A673 (cell line): ENCODE data around the gene MEGF8. TPM values are rescaled to one million over a fixed set of nuclear protein-coding genes. Genes with fewer than 3 reads are reported as not detected.

ENCODE experiments used
- BruUV-seq: library from RNA; stranded (reverse); fragments of 400-500 nt; replicated peaks from 2 replicates; lab custom pipeline; 2021; lab: Mats Ljungman, UMichigan
- CTCF ChIA-PET: fragments of 300-600 bp; sonication (Branson Sonifier 250); formaldehyde crosslinking; loops from one replicate; lab custom pipeline; 2022; ENCODE audit warnings: antibody characterized with exemption; lab: Charles Lee
- POLR2A ChIA-PET: fragments of 300-600 bp; sonication (Branson Sonifier 250); formaldehyde crosslinking; loops from one replicate; lab custom pipeline; 2022; ENCODE audit warnings: antibody characterized with exemption; ENCODE audit not compliant: low non-redundant PET; lab: Charles Lee
- DNase-seq: peaks from one replicate; pipeline ENCODE4 v3.0.0-alpha.2; 2015; ENCODE audit warnings: low spot score
- H3K27ac ChIP-seq: fragments of 200-600 bp; sonication (generic); 2 replicates; pipeline ENCODE4 v1.5.1; 2016; ENCODE audit warnings: mixed run types, low read depth, mild to moderate bottlenecking, mixed read lengths, antibody characterized with exemption, low read length; ENCODE audit not compliant: poor library complexity, severe bottlenecking
- H3K27me3 ChIP-seq: fragments of 200-600 bp; sonication (generic); replicated peaks from 2 replicates; pipeline ENCODE4 v1.6.1; 2017; ENCODE audit warnings: mixed run types, low read depth, mild to moderate bottlenecking, mixed read lengths, antibody characterized with exemption, low read length; ENCODE audit not compliant: insufficient read depth, poor library complexity
- H3K36me3 ChIP-seq: fragments of 200-600 bp; sonication (generic); 2 replicates; pipeline ENCODE4 v1.6.1; 2016; ENCODE audit warnings: mixed run types, mild to moderate bottlenecking, mixed read lengths, antibody characterized with exemption, low read length; ENCODE audit not compliant: insufficient read depth, poor library complexity, severe bottlenecking
- H3K4me1 ChIP-seq: fragments of 200-600 bp; sonication (generic); 2 replicates; pipeline ENCODE4 v1.6.1; 2017; ENCODE audit warnings: mixed run types, mild to moderate bottlenecking, mixed read lengths, antibody characterized with exemption, low read length; ENCODE audit not compliant: insufficient read depth, poor library complexity, severe bottlenecking
- H3K4me3 ChIP-seq: fragments of 200-600 bp; sonication (generic); 2 replicates; pipeline ENCODE4 v1.5.1; 2016; ENCODE audit warnings: low read depth, mixed run types, mild to moderate bottlenecking, mixed read lengths, low read length; ENCODE audit not compliant: poor library complexity, severe bottlenecking
- H3K9me3 ChIP-seq: fragments of 200-600 bp; sonication (generic); 2 replicates; pipeline ENCODE4 v1.6.1; 2016; ENCODE audit warnings: mixed run types, low read depth, mild to moderate bottlenecking, mixed read lengths, antibody characterized with exemption, low read length; ENCODE audit not compliant: poor library complexity, severe bottlenecking
- CTCF ChIP-seq: fragments of 300-800, 200-600 bp; sonication (generic); conservative IDR thresholded peaks from 2 replicates; pipeline ENCODE4 v1.5.1; 2017; ENCODE audit warnings: low read depth, mild to moderate bottlenecking, antibody characterized with exemption, low read length, moderate library complexity, mixed read lengths
- EZH2 ChIP-seq: fragments of 200-600 bp; sonication (generic); IDR thresholded peaks from 2 replicates; pipeline ENCODE4 v1.6.1; 2017; ENCODE audit warnings: borderline replicate concordance, low read depth, mild to moderate bottlenecking, mixed read lengths, antibody characterized with exemption, low read length; ENCODE audit not compliant: poor library complexity, severe bottlenecking
- intact Hi-C: fragments of 100-400 bp; cut with micrococcal nuclease; formaldehyde crosslinking; loops from one replicate; pipeline ENCODE4 v1.10.0; 2022; ENCODE audit not compliant: unreplicated experiment
- total RNA-seq: library from RNA; stranded (reverse); gene quantifications from 2 replicates; pipeline ENCODE4 v1.2.3, GENCODE V29; 2021

Gene MEGF8
- total RNA-seq, 1 experiment from 2014 or later, result 28.5 TPM

GRCh38 chr19:42401365-42402303 is 76.2 kb downstream of the MEGF8 start:
- Histone ChIP-seq H3K4me3 (peak overlapping the region; percentile 55), H3K27ac (no peak overlapping the region), H3K27me3 (no peaks in the 10 kb centered on the region), H3K4me1 (peaks cover 6% of the 10 kb centered on the region), H3K36me3 (no peaks in the 10 kb centered on the region), H3K9me3 (no peaks in the 10 kb centered on the region)
- no peak for TF ChIP-seq EZH2
- TF ChIP-seq CTCF, result peak; percentile 90
- intact Hi-C loops, result loop anchor here (5.0 kb wide), 1 partner anchor 294 kb away; no protein-coding TSS in a partner anchor
- DNase-seq, result peak; percentile 86
- CTCF ChIA-PET, result interaction anchor here (0.6 to 1.5 kb wide), 2 partner anchors 22 to 269 kb away, joined by 3 read pairs; no protein-coding TSS in a partner anchor
- no TSS peak for BruUV-seq
- POLR2A ChIA-PET, result interaction anchor here (0.6 kb wide), 1 partner anchor 154 kb away, joined by 3 read pairs; no protein-coding TSS in a partner anchor

DNA sequence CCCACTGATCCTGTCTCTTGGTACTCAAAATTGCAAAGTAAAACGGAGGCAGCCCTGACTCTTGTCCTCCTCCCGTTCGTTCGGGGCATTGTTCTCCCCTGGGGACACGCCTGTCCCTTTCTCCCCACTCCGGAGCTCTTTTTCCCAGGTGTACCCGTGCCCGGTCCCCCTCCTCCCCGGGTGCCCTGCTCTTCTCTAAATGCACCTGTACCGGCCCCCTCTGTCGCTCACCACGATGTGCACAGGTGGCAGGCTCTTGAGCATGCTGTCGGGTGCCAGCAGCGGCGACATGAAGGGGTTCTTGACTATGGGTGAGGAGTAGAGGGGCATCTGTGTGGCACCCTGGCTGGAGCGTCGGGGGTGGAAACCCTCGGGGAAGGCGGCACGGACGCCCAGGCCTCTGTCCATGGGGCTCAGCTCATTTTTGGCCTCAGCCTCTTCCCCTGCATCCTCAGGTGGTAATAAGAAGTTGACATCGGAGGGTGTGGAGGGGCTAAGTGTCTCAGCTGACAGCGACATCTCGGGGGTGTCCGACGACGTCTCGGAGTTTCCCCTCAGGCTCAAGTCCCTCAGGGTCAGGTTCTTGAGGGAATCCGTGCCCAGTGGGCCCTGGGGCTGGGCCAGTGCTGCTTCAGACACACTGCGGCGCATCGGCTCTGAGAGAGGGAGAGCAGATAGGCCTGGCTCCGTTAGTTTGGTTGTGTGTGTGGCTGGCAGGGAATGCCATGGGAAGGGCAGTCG is 77.1 kb downstream of the MEGF8 start:
- TF ChIP-seq CTCF (no peak), EZH2 (no peak)
- DNase-seq, result no peak
- CTCF ChIA-PET, result no interaction called here
- no peaks in the 10 kb centered on the region for H3K36me3 ChIP-seq
- H3K27me3 ChIP-seq, result no peaks in the 10 kb centered on the region
- H3K9me3 ChIP-seq, result no peaks in the 10 kb centered on the region
- peaks cover 3% of the 10 kb centered on the region for H3K4me1 ChIP-seq
- H3K27ac ChIP-seq, result no peak overlapping the region
- intact Hi-C loops, result loop anchor here (5.0 kb wide), 1 partner anchor 295 kb away; no protein-coding TSS in a partner anchor
- BruUV-seq, result no TSS peak
- H3K4me3 ChIP-seq, result peak overlapping the region; percentile 55
- POLR2A ChIA-PET, result interaction anchor here (0.6 kb wide), 1 partner anchor 155 kb away, joined by 3 read pairs; no protein-coding TSS in a partner anchor

DNA sequence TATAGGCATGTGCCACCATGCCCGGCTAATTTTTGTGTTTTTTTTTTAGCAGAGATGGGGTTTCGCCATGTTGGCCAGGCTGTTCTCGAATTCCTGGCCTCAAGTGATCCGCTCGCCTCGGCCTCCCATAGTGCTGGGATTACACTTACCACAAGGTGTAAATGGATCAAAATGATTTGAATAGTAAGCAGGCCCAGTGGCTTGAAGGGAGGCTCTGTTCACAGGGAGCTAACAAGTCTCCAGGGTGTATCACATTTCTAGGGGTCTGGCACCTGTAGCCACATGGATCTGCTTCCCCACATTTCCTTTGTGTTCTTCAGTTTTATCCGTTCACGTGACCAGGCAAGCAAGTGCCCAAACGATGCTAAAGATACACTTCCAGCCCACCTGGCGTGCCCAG is 78.2 kb downstream of the MEGF8 start:
- Histone ChIP-seq H3K4me3 (no peak overlapping the region), H3K4me1 (no peaks in the 10 kb centered on the region), H3K27me3 (no peaks in the 10 kb centered on the region), H3K27ac (no peak overlapping the region), H3K9me3 (no peaks in the 10 kb centered on the region), H3K36me3 (no peaks in the 10 kb centered on the region)
- DNase-seq, result no peak
- CTCF ChIA-PET, result no interaction called here
- intact Hi-C loops, result loop anchor here (5.0 kb wide), 1 partner anchor 296 kb away; no protein-coding TSS in a partner anchor
- TF ChIP-seq EZH2 (no peak), CTCF (no peak)
- POLR2A ChIA-PET, result no interaction called here
- BruUV-seq, result no TSS peak
